GM19193 (cell line): ENCODE data around the gene PHF2.

ENCODE experiments used
- POLR2A ChIP-seq: IDR thresholded peaks from 4 replicates; pipeline ENCODE4 v1.6.1; 2011; ENCODE audit not compliant: insufficient read depth, insufficient read length; ENCODE audit errors: extremely low read depth

The PHF2 gene

DNA sequence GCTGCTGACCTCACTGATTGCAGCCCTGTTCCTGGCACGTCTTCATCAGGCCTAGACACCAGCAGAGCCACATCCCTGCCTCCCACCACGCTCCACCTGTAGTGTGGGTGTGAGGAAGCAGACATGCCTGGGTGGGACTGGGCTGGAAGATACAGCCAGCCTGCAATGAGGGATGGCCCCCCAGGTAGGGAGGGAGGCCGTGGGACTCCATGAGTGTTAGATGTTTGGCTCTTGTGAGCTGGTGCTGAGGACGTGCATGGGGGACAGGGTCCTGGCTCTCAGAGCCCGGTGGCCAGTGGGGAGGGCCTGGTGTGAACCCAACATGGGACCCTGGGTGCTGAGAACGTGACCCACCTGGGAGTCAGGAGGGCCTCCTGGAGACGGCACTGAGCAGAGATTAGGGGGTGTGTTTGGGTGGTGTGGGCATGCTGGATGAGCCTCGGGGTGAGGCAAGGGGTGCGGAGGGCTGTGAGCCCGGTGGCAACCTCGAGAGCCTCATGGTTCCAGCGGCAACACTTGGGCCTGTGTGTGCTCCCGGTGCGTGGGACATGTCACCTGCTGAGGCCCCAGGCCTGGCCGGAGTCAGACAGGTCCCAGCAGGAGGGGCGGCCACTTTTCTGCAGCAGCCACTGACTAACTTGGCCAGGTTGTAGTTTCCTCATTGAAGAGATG lies 87.6 kb downstream of the PHF2 start:
- no peak for TF ChIP-seq POLR2A

DNA sequence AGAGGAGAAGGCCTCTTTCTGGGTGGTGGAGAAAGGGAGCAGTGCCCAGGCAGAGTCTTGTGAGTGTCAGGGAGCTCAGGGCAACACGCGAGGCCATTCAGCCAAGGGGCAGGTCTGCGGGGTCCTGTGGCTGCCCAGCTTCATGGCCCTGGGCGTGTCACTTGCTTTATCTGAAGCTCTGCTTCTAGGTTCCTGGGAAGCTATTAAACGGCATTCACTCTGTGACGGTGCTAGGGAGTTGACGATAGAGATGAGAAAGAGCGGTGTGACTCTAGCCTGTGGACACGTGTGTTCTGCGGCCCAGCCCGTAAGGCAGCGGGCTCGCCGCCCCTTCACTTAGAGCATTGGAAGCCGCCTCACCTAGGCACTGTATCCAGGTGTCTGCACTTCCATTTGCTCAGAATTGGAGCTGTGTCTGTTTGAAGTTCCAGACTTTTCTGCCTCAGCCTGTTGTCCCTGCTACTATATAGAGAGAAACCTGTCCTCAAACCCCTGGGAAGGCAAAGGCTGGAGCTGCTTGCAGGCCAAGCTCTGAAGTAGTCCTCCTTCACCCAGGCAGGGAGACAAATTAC lies 88.3 kb downstream of the PHF2 start:
- TF ChIP-seq POLR2A: no peak

DNA sequence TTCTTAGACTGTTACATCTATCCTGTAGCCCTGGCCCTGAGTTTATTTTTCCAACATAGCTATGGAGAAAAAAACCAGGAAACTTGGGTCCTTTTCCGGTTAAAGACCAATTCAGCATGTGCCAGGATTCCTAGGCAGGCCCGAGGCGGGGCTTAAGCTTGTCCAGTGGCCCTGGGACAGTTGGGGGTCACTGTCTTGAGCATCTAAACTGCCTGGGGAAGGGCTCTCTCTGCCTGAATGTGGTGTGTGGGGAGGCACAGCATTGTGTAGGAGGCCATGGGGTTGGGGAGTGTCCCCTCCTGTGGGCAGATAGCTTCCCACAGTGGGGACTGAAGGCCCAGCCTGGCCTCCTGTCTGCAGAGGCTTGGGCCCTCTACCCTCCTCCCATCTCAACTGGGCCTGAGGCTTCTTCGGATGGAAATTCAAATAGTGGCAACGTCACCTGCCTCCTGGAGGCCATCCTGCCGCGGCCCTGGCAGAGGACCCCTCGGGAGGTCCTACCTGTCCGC lies 88.8 kb downstream of the PHF2 start:
- no peak for TF ChIP-seq POLR2A

DNA sequence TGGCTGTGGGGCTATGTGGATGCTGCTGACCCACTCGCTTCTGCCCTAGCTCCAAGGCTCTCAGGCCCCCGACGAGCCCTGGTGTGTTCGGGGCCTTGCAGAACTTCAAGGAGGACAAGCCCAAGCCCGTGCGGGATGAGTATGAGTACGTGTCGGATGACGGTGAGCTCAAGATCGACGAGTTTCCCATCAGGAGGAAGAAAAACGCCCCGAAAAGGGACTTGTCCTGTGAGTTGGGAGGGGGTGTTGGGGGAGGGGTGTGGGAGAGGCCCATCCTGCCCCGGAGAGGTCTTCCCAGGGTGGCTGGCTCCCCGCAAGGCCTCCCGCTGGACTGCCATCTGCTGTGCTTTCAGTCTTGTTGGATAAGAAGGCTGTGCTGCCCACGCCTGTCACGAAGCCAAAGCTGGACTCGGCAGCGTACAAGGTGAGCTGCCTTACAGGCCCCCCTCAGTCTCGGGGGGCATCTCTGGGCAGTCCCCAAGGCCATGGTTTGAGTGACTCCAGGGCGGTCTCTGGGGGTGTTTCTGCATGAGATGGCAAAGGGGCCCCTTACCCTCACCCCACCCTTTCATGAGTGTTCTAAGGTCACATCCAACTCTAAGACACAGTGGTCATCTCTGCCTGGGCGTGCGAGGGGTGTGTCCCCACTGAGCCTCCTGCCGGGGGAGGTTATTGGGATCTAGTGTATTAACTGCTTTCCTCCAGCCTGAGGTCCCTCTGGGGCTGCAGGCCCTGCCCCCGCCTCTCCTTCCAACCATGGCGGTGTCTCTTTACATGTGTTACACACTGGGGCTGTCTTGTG lies 89.5 kb downstream of the PHF2 start:
- TF ChIP-seq POLR2A: no peak

DNA sequence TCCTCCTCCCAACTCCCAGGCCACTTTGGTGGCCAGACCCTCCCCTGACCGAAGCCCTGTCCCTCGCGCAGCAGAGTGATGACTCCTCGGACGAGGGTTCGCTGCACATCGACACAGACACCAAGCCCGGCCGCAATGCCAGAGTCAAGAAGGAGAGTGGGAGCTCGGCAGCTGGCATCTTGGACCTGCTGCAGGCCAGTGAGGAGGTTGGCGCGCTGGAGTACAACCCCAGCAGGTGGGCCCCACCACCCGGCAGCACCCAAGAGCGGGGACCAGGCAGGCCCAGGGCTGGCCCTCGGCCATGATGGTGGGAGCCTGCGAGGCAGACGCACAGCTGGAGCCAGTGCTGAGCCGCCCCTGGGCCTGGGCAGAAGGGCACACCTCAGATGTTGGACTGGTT lies 90.6 kb downstream of the PHF2 start:
- TF ChIP-seq POLR2A: no peak

DNA sequence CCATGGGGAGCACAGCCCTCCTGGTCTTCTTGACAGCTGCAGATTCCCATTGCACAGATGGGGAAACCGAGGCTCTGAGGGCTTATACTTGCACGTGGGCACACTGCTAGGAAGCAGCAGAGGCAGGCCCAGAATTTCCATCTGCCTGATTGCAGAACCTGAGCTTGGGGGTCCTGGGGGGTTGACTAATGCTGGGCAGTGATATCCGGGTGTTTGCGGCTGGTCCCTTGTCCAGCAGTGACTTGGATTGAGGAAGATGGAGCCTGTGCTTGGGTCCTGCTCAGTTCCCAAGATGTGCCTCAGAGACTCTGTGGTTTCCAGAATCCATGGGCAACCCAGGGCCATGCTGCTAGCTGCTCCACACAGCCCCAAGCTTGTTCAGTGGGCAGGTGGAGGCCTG lies 91.2 kb downstream of the PHF2 start:
- TF ChIP-seq POLR2A: no peak

DNA sequence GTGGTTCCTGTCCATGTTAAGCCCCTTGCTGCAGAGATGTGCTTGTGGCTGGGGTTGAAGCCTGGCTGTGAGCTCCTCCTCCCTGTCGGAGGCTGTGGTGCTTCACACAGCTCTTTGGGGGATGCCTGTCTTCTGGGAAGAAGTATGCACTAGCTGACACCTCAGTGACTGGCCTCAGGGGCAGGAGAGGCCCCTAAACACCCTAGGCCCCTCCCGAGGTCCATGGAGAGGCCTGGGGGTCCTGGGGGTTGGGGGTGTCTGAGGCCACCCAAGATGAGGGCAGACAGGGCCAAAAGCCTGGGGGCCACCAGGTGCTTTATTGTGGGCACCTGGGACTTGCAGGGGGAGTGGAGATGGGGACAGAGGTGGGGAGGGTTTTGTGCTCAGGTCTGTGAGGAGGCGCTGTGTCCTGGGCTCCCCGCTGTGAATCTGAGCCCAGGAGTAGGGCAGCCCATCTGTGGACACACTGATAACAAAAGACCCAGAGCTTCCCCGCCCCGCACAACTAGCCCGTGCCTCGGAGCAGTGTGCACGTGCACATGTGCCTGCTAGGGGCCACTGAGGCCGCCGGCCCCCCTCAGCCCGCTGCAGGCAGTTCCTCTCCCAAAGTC lies 92.0 kb downstream of the PHF2 start:
- TF ChIP-seq POLR2A: no peak

DNA sequence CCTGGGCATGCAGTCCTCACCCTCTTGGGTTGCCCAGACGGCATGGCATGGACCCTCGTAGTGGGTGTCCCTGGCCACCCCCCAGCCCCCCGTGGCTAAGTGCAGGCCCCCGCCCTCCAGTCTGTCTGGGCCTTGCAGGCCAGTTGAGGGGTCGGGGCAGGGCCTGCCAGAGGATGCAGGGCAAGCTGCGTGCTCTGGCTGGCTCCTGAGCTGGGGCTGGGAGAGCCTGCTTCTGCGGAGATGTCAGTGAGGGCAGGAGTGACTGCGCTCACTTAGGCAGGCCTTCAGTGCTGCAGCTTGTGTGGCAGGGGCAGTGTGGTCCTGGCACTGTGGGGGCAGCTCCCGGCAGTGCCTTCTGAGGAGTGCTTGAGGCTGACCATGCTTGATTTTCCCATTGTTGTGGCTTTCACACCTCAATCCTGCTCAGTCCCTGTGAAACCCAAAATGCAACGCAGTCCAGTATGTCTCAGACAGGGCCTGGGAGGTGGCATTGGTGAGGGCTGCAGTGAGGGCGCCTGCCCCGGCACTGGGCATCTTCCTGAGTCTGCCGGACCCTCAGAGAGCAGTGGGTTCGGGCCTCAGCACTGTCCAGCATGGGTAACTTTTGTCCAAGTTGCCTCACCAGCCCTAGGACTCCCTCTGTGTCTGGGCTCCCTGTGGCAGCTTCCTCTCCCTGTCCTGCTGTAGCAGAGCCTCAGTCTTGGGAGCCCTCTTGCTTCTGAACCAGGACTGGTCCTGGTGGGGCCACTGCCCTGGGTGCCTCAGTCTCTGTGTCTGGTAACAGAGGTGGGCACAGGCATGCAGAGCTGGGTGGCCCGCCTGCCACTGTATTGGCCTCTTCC lies 93.0 kb downstream of the PHF2 start:
- TF ChIP-seq POLR2A: no peak

DNA sequence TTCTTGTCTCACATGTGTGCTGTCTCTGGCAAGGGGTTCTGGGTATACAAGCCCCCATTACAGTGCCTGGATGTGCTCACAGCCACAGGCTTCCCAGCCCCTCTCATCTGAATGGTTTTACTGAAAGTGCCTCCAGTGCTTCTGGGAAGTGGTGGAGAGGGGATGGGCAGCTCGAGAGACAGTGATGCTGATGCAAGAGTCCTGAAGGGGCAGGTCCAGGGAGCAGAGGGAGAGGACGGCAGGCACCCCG lies 93.5 kb downstream of the PHF2 start:
- no peak for TF ChIP-seq POLR2A

DNA sequence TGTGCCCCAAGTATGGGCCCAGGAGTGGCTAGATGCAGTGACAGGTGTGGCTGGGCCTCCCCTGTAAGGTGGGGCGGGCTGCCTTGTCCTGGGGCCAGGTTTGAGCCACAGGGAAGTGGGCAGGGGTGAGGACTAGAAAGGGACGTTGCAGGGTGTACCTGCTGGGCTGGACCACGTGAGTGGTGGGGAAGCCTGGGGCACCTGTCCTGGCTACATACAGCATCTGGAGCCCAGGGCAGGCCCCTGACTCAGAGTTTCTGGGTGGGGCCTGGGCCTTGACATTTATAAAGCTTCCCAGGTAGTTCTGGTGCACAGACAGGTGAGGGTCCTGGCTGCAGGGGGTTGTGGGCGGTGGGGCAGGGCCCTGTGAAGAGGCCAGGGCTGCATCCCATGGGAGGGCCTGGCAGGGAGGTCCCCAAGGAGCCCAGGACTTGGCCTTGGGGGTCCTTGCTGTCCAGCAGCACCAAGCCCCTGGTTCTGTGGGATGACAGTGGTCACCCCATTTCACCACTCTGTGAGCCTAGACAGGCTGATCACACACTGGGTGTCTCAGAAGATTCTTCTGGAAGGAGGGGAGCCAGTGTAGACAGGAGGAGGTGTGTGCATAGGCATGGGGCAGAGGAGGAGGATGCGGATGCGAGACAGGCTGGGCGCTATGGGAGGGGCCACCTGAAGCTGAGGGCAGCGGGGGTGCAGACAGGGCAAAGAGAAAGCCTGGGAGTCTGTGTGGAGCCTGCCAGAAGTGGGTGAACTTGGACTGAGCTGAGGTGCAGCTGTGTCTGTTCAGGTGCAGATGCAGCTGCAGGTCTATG lies 94.0 kb downstream of the PHF2 start:
- no peak for TF ChIP-seq POLR2A

DNA sequence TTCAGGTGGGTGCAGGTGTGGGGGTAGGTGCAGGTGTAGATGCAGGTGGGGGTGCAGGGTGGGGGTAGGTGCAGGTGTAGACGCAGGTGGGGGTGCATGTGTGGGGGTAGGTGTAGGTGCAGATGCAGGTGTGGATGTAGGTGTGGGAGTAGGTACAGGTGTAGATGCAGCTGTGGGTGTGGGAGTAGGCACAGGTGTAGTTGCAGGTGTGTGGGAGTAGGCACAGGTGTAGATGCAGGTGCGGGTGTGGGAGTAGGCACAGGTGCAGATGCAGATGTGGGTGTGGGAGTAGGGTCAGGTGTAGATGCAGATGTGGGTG lies 94.6 kb downstream of the PHF2 start:
- TF ChIP-seq POLR2A: no peak

DNA sequence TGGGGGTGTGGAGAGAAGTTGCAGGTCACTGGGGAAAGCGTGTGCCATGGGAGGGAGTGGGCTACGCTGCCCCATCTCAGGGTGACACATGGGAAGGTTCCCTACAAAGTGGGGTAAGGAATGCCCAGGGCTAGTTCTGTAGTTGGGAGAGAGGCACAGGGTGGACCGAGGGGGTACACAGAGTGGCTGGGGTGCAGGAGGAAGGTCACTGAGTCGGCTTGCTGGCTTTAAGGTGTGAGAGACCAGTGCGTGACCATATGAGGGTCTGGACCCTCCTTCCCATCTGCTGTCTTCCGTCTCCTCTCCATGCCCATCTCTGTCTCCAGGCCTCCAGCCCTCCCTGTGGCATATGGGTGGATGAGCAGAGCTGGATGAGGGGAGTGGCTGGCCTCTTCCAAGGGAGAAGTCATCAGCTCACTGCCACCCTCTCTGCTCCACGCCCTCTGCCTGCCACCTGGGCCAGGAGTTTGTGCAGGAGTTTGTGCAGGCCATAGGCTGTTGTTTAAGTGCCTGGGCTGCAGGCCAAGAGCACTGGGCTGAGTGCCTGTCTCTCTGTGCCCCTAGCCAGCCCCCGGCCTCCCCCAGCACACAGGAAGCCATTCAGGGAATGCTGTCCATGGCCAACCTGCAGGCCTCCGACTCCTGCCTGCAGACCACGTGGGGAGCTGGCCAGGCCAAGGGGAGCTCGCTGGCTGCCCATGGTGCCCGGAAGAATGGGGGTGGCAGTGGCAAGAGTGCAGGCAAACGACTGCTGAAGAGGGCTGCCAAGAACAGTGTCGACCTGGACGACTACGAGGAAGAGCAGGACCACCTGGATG lies 96.8 kb downstream of the PHF2 start:
- no peak for TF ChIP-seq POLR2A

DNA sequence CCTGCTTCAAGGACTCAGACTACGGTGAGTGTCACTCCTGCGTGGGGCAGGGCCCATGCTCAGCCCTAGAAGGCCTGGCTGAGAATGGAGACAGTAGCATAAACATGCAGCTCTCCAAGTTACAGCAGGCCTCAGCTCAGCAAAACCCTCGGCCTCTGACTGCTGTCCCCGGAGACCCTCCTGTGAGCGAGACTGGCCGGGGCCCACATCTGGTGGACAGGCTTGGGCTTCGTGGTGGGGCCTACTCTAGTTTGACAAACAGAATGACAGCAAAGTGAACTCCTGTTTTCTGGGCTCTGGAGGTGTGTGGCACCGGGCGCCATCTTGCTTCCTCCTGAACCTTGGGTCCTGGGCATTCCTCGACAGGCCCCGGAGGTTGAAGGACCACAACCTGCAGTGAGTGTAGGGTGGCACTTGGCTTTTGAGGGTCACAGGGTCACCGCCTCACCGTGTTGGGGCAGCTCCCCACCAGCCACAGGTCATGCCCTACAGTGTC lies 97.5 kb downstream of the PHF2 start:
- TF ChIP-seq POLR2A: no peak
